DOHH2 (cell line): ENCODE measurements around the gene PIN4.

Experiments used
- H3F3A ChIP-seq: fragments of 200-600 bp; sonication (generic), shearing (Covaris generic); 2 replicates; pipeline ENCODE4 v1.6.0; 2016; ENCODE audit warnings: antibody characterized with exemption, mild to moderate bottlenecking; ENCODE audit not compliant: control insufficient read depth, insufficient read depth
- H3K27ac ChIP-seq: fragments of 200-600 bp; sonication (generic); 2 replicates; pipeline ENCODE4 v1.5.1; 2014; ENCODE audit warnings: low read depth, mild to moderate bottlenecking, low read length, moderate library complexity
- H3K27me3 ChIP-seq: fragments of 200-600 bp; sonication (generic); 2 replicates; pipeline ENCODE4 v1.6.1; 2014; ENCODE audit warnings: mild to moderate bottlenecking, low read length, mixed read lengths; ENCODE audit not compliant: control insufficient read depth
- H3K36me3 ChIP-seq: fragments of 200-600 bp; sonication (generic); 2 replicates; pipeline ENCODE4 v1.6.1; 2014; ENCODE audit warnings: mild to moderate bottlenecking, low read length, moderate library complexity, mixed read lengths; ENCODE audit not compliant: control insufficient read depth
- H3K4me1 ChIP-seq: fragments of 200-600 bp; sonication (generic); 2 replicates; pipeline ENCODE4 v1.6.1; 2014; ENCODE audit warnings: mild to moderate bottlenecking, low read length, mixed read lengths; ENCODE audit not compliant: control insufficient read depth
- H3K4me2 ChIP-seq: fragments of 200-600 bp; sonication (generic); 2 replicates; pipeline ENCODE4 v1.6.0; 2014; ENCODE audit warnings: mild to moderate bottlenecking, low read length, moderate library complexity
- H3K4me3 ChIP-seq: fragments of 200-600 bp; sonication (generic); 2 replicates; pipeline ENCODE4 v1.5.1; 2014; ENCODE audit warnings: mild to moderate bottlenecking, low read length, mixed read lengths
- H3K79me2 ChIP-seq: fragments of 200-600 bp; sonication (generic); 2 replicates; pipeline ENCODE4 v1.6.1; 2014; ENCODE audit warnings: mild to moderate bottlenecking, low read length, mixed read lengths; ENCODE audit not compliant: control insufficient read depth
- H3K9me2 ChIP-seq: fragments of 200-600 bp; sonication (generic); replicated peaks from 2 replicates; pipeline ENCODE4 v1.6.1; 2014; ENCODE audit warnings: mild to moderate bottlenecking, low read length, mixed read lengths; ENCODE audit not compliant: control insufficient read depth
- H3K9me3 ChIP-seq: fragments of 200-600 bp; sonication (generic); 2 replicates; pipeline ENCODE4 v1.6.1; 2014; ENCODE audit warnings: antibody characterized with exemption, low read length, mixed read lengths; ENCODE audit not compliant: control insufficient read depth, insufficient read depth
- H4K20me1 ChIP-seq: fragments of 200-600 bp; sonication (generic); 2 replicates; pipeline ENCODE4 v1.6.0; 2014; ENCODE audit warnings: low read depth, mild to moderate bottlenecking, antibody characterized with exemption, low read length, moderate library complexity; ENCODE audit not compliant: control insufficient read depth, insufficient read depth
- CTCF ChIP-seq: fragments of 200-600 bp; sonication (generic); IDR thresholded peaks from one replicate; pipeline ENCODE4 v1.5.1; 2014; ENCODE audit warnings: antibody characterized with exemption, mild to moderate bottlenecking, low read depth, low read length; ENCODE audit not compliant: poor library complexity, severe bottlenecking
- EZH2phosphoT487 ChIP-seq: fragments of 200-600 bp; sonication (generic); IDR thresholded peaks from 2 replicates; pipeline ENCODE4 v1.6.1; 2017; ENCODE audit warnings: borderline replicate concordance, mild to moderate bottlenecking, antibody characterized with exemption, low read length, moderate library complexity, mixed read lengths

PIN4 gene

GRCh38 chrX:72202792-72203401, 21.3 kb downstream of the PIN4 start:
- peaks cover 22% of the 10 kb centered on the region for H3K36me3 ChIP-seq
- no peak overlapping the region for H3K4me2 ChIP-seq
- peaks cover 5% of the 10 kb centered on the region; the same call in 1 of the 2 replicates for H3K79me2 ChIP-seq
- no peaks in the 10 kb centered on the region for H3K9me2 ChIP-seq
- H3K27me3 ChIP-seq, result no peaks in the 10 kb centered on the region
- H3F3A ChIP-seq, result no peaks in the 10 kb centered on the region
- H3K4me1 ChIP-seq, result no peaks in the 10 kb centered on the region
- no peak overlapping the region for H3K4me3 ChIP-seq
- H4K20me1 ChIP-seq, result no peaks in the 10 kb centered on the region
- TF ChIP-seq EZH2phosphoT487 (no peak), CTCF (no peak)
- H3K9me3 ChIP-seq, result no peaks in the 10 kb centered on the region
- no peak overlapping the region for H3K27ac ChIP-seq

- Histone ChIP-seq H3K4me2 (no peak overlapping the region), H3K4me1 (no peaks in the 10 kb centered on the region), H3K27me3 (no peaks in the 10 kb centered on the region), H3K9me3 (no peaks in the 10 kb centered on the region), H3K9me2 (no peaks in the 10 kb centered on the region), H3K79me2 (peaks cover 9% of the 10 kb centered on the region), H3K27ac (no peak overlapping the region), H3K36me3 (peaks cover 27% of the 10 kb centered on the region), H3F3A (no peaks in the 10 kb centered on the region), H4K20me1 (no peaks in the 10 kb centered on the region), H3K4me3 (no peak overlapping the region)
- no peak for TF ChIP-seq EZH2phosphoT487
- TF ChIP-seq CTCF, result no peak
Measured at GRCh38 chrX:72203421-72203820, 21.9 kb downstream of the PIN4 start.

- Histone ChIP-seq H3K4me1 (no peaks in the 10 kb centered on the region), H3K27ac (no peak overlapping the region), H3K9me3 (no peaks in the 10 kb centered on the region), H4K20me1 (peaks cover 4% of the 10 kb centered on the region; the same call in 1 of the 2 replicates), H3F3A (no peaks in the 10 kb centered on the region), H3K36me3 (peaks cover 29% of the 10 kb centered on the region), H3K79me2 (peaks cover 23% of the 10 kb centered on the region), H3K27me3 (no peaks in the 10 kb centered on the region), H3K4me3 (no peak overlapping the region), H3K4me2 (no peak overlapping the region), H3K9me2 (no peaks in the 10 kb centered on the region)
- no peak for TF ChIP-seq CTCF
- no peak for TF ChIP-seq EZH2phosphoT487
Measured at GRCh38 chrX:72205706-72206105, 24.1 kb downstream of the PIN4 start.
